Measurements from ENCODE around the gene ADCY1. TPM values are rescaled to one million over a fixed set of nuclear protein-coding genes. Genes with fewer than 3 reads are reported as not detected.
"Not testable (repeated sequence)": the region's sequence is repeated elsewhere in the genome, so short reads cannot be mapped to it uniquely, and the experiment has no call there.

The ADCY1 gene
- 1.5 and 2.8 TPM in 2 replicates for total RNA-seq

- DNase-seq, result peak; percentile 73
- Mint-ChIP-seq H3K4me3 (peak within 1 kb of the TSS; percentile 57), H3K36me3 (ENCODE audit: low read depth) (no peaks in the 10 kb centered on the region), H3K27ac (no peak within 1 kb of the TSS), H3K27me3 (peaks cover 47% of the 10 kb centered on the region), H3K4me1 (peaks cover 5% of the 10 kb centered on the region), H3K9me3 (no peaks in the 10 kb centered on the region)
- intact Hi-C loops (cut with micrococcal nuclease), result no loop called here
Observed at GRCh38 chr7:45573661-45574415, at the start of gene ADCY1. Gene ADCY1 (plus strand): TSS chr7:45574368. CDS start chr7:45574544, 176 bp downstream.

DNA sequence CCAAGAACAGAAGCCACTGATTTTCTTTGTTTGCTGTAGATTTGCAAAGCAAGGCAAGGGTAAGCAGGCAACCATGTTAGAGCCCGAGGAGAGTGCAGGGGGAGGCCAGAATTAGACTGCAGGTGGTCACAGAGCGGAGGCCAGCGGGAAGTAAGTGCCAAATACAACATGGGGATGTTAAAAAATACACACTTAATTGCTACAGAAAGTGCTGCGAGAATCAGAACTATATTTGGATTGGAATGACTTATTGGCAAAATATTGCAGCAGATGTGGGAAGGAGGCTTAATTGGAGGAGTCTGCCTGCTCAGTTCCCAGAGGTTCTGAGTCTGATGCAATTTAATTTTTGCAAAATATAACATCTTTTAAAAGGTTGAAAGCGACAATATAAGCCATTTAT lies 49.7 kb upstream of the ADCY1 start:
- no peak overlapping the region for H3K4me3 Mint-ChIP-seq
- peaks cover 4% of the 10 kb centered on the region for H3K9me3 Mint-ChIP-seq
- H3K36me3 Mint-ChIP-seq (ENCODE audit: low read depth), result no peaks in the 10 kb centered on the region
- H3K27ac Mint-ChIP-seq, result no peak overlapping the region
- intact Hi-C loops (cut with micrococcal nuclease), result no loop called here
- H3K27me3 Mint-ChIP-seq, result peaks cover 3% of the 10 kb centered on the region
- no peaks in the 10 kb centered on the region for H3K4me1 Mint-ChIP-seq
- no peak for DNase-seq

- peaks cover 3% of the 10 kb centered on the region for H3K27me3 Mint-ChIP-seq
- H3K4me3 Mint-ChIP-seq, result no peak overlapping the region
- intact Hi-C loops (cut with micrococcal nuclease), result no loop called here
- H3K4me1 Mint-ChIP-seq, result no peaks in the 10 kb centered on the region
- no peak overlapping the region for H3K27ac Mint-ChIP-seq
- DNase-seq, result peak; percentile 7
- H3K36me3 Mint-ChIP-seq (ENCODE audit: low read depth), result no peaks in the 10 kb centered on the region
- H3K9me3 Mint-ChIP-seq, result peaks cover 4% of the 10 kb centered on the region
Observed at GRCh38 chr7:45525057-45525456, 49.1 kb upstream of the ADCY1 start.

- Mint-ChIP-seq H3K4me1 (peaks cover under 1% of the 10 kb centered on the region), H3K9me3 (peaks cover 9% of the 10 kb centered on the region), H3K27me3 (no peaks in the 10 kb centered on the region), H3K4me3 (no peak overlapping the region), H3K27ac (no peak overlapping the region), H3K36me3 (ENCODE audit: low read depth) (no peaks in the 10 kb centered on the region)
- no peak for DNase-seq
- intact Hi-C loops (cut with micrococcal nuclease), result no loop called here
Observed at GRCh38 chr7:45543473-45543872, 30.7 kb upstream of the ADCY1 start.

DNA sequence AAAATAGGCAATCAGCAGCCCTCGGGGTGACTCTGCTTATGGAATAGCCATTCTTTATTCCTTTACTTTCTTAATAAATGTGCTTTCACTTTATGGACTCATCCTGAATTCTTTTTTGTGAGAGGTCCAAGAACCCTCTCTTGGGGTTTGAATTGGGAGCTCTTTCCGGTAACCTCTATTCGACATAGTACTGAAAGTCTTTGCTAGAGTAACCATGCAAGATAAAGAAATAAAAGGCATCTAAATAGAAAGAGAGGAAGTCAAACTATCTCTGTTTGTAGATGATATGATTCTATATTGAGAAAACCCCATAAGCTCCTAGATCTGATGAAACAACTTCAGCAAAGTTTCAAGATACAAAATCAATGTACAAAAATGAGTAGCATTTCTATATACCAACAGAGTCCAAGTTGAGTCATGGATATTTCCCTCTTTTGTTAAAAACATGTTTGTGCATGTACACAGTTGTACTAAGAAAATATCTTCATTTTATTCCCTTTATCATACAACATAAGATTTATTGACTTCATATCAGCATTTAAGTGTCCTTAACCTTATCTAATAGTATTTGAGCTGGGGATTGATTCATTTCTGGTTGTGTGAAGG lies 29.0 kb upstream of the ADCY1 start:
- H3K4me3 Mint-ChIP-seq; H3K4me1 Mint-ChIP-seq; H3K9me3 Mint-ChIP-seq; H3K36me3 Mint-ChIP-seq (ENCODE audit: low read depth); intact Hi-C loops (cut with micrococcal nuclease); DNase-seq; H3K27ac Mint-ChIP-seq; H3K27me3 Mint-ChIP-seq: not testable (repeated sequence)

DNA sequence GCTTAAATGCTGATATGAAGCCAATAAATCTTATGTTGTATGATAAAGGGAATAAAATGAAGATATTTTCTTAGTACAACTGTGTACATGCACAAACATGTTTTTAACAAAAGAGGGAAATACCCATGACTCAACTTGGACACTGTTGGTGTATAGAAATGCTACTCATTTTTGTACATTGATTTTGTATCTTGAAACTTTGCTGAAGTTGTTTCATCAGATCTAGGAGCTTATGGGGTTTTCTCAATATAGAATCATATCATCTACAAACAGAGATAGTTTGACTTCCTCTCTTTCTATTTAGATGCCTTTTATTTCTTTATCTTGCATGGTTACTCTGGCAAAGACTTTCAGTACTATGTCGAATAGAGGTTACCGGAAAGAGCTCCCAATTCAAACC lies 25.3 kb upstream of the ADCY1 start:
- H3K27ac Mint-ChIP-seq; H3K4me3 Mint-ChIP-seq; intact Hi-C loops (cut with micrococcal nuclease); DNase-seq; H3K4me1 Mint-ChIP-seq; H3K9me3 Mint-ChIP-seq; H3K27me3 Mint-ChIP-seq; H3K36me3 Mint-ChIP-seq (ENCODE audit: low read depth): not testable (repeated sequence)

DNA sequence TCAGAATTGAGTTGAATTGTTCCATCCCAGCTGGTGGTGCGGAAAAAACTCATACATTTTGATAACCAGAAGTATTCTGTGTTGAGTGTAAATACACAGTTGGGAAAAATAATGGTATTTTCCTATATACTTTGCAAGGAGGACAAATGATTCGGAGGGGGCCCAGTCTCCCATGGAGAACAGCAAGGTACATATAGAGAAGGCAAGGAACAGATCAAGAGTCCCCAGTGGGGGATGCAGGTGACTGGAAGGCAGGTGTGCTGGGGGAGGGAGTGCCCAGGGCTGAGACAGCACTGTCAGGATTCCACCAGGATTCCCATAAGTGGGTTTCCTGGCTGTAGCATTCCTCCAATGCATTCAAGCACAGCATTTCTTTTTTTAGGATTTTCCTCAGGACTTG lies 10.8 kb upstream of the ADCY1 start:
- intact Hi-C loops (cut with micrococcal nuclease), result no loop called here
- DNase-seq, result no peak
- Mint-ChIP-seq H3K36me3 (ENCODE audit: low read depth) (no peaks in the 10 kb centered on the region), H3K27ac (no peak overlapping the region), H3K9me3 (peaks cover 8% of the 10 kb centered on the region), H3K4me1 (no peaks in the 10 kb centered on the region), H3K4me3 (no peak overlapping the region), H3K27me3 (peaks cover 4% of the 10 kb centered on the region)

DNA sequence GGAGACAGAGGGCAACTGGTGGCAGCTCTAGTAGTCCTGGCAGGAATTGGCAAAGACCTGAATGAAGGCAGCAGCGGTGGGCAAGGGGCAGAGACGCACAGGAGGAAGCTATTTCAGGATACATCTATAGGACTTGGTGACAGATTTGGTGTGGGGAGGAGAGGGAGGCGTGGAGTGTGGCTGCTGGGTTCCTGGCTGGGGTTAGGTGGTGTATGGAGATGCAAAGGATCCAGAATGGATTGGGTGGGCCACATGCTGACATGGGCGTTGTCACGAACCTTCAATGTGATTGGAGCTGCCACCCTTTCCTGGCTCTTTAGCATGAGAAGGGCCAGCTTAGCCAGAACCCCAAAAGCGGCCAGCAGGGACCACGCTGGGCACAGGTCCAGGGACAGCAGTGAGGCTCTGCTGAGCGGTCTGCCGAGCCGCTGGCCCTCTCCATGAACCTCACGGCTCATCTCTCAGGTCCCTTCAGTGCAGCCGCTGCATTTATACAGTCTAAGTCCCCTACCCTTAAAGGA lies 10.2 kb upstream of the ADCY1 start:
- peaks cover 4% of the 10 kb centered on the region for H3K27me3 Mint-ChIP-seq
- H3K27ac Mint-ChIP-seq, result no peak overlapping the region
- H3K4me3 Mint-ChIP-seq, result no peak overlapping the region
- intact Hi-C loops (cut with micrococcal nuclease), result no loop called here
- no peaks in the 10 kb centered on the region for H3K36me3 Mint-ChIP-seq (ENCODE audit: low read depth)
- no peak for DNase-seq
- no peaks in the 10 kb centered on the region for H3K4me1 Mint-ChIP-seq
- H3K9me3 Mint-ChIP-seq, result peaks cover 4% of the 10 kb centered on the region

GRCh38 chr7:45564485-45564884 lies 9.7 kb upstream of the ADCY1 start:
- Mint-ChIP-seq H3K4me1 (no peaks in the 10 kb centered on the region), H3K9me3 (peaks cover 4% of the 10 kb centered on the region), H3K27me3 (peaks cover 4% of the 10 kb centered on the region), H3K36me3 (ENCODE audit: low read depth) (no peaks in the 10 kb centered on the region), H3K27ac (no peak overlapping the region), H3K4me3 (no peak overlapping the region)
- intact Hi-C loops (cut with micrococcal nuclease), result no loop called here
- DNase-seq, result no peak

DNA sequence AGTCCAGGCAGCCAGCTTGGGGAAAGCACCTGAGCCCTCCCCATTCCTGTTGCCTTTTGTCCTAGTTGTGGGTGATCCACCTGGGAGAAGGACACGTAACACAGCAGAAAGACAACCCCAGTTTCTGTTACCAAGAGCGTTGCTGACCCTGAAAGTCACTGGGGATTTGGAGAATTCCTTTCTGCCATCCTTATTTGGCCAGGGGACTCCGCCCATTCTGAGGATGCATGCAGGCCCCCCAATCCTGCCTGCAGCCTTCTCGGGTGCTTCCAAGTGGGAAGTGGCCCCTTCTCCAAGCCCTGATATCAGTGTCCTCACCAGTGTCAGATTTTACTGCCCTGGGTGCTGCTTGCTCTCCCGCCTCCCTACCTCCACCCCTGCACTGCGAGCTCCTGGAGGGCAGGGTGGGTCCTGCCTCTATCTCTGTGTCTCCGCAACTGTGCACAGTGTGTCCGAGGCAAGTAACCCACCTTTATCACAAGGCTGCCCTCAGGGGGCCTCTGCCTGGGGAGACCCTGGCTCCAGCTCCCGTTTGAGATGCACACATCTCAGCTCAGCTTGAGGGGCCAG lies 9.2 kb upstream of the ADCY1 start:
- Mint-ChIP-seq H3K4me3 (no peak overlapping the region), H3K4me1 (no peaks in the 10 kb centered on the region), H3K36me3 (ENCODE audit: low read depth) (no peaks in the 10 kb centered on the region), H3K9me3 (peaks cover 2% of the 10 kb centered on the region), H3K27me3 (peaks cover 6% of the 10 kb centered on the region), H3K27ac (no peak overlapping the region)
- DNase-seq, result no peak
- intact Hi-C loops (cut with micrococcal nuclease), result no loop called here

DNA sequence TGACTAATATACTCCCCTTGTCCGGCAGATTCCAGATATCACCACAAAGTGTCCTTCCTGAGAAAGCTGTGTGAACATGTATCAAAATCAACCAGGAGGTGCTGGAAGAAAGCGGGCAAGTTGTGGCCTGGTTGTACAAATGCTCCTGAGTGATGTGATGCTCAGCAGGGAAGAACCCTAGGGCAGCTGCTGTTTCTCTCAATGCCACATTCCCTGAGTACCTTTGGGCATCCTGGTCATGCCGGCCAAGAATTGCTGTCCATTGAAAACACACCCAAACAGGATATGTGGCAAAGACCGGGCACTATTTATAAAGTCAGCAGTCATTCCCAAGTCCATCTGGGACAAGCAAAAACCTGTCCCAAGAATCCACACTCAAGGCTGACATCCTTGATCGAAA lies 7.8 kb upstream of the ADCY1 start:
- DNase-seq, result no peak
- no peak overlapping the region for H3K27ac Mint-ChIP-seq
- intact Hi-C loops (cut with micrococcal nuclease), result no loop called here
- H3K9me3 Mint-ChIP-seq, result no peaks in the 10 kb centered on the region
- no peaks in the 10 kb centered on the region for H3K36me3 Mint-ChIP-seq (ENCODE audit: low read depth)
- no peaks in the 10 kb centered on the region for H3K4me1 Mint-ChIP-seq
- no peak overlapping the region for H3K4me3 Mint-ChIP-seq
- H3K27me3 Mint-ChIP-seq, result peaks cover 7% of the 10 kb centered on the region

- no peak overlapping the region for H3K4me3 Mint-ChIP-seq
- H3K27me3 Mint-ChIP-seq, result peaks cover 13% of the 10 kb centered on the region
- intact Hi-C loops (cut with micrococcal nuclease), result no loop called here
- no peak overlapping the region for H3K27ac Mint-ChIP-seq
- H3K9me3 Mint-ChIP-seq, result no peaks in the 10 kb centered on the region
- H3K4me1 Mint-ChIP-seq, result no peaks in the 10 kb centered on the region
- no peaks in the 10 kb centered on the region for H3K36me3 Mint-ChIP-seq (ENCODE audit: low read depth)
- DNase-seq, result no peak
Observed at GRCh38 chr7:45566961-45567360, 7.2 kb upstream of the ADCY1 start.

DNA sequence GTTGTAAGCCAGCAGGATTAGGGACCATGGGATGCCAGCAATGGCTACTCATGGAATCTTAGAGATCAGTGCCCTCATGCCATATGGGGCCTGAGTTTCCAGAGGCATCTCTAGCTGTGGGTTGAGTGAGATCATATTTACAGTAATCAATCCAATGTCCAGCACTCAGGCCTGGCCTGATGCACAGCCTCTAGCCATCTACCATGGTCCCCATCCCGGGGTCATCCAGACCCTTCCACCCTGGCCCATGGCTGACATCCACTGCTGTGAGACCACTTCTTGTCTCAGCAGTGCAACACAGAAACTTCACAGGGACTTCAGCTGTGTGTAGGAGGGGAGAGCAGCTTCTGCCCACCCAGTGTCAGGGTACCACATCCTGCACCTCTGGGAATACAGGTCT lies 6.5 kb upstream of the ADCY1 start:
- no peaks in the 10 kb centered on the region for H3K9me3 Mint-ChIP-seq
- intact Hi-C loops (cut with micrococcal nuclease), result no loop called here
- H3K27ac Mint-ChIP-seq, result no peak overlapping the region
- H3K4me3 Mint-ChIP-seq, result no peak overlapping the region
- no peak for DNase-seq
- H3K36me3 Mint-ChIP-seq (ENCODE audit: low read depth), result no peaks in the 10 kb centered on the region
- H3K4me1 Mint-ChIP-seq, result no peaks in the 10 kb centered on the region
- H3K27me3 Mint-ChIP-seq, result peaks cover 18% of the 10 kb centered on the region

GRCh38 chr7:45568536-45569289 lies 5.5 kb upstream of the ADCY1 start:
- intact Hi-C loops (cut with micrococcal nuclease), result no loop called here
- no peak overlapping the region for H3K4me3 Mint-ChIP-seq

More at GRCh38 chr7:45568536-45569289, 5.5 kb upstream of the ADCY1 start:
- no peaks in the 10 kb centered on the region for H3K9me3 Mint-ChIP-seq
- no peak overlapping the region for H3K27ac Mint-ChIP-seq
- DNase-seq, result no peak
- H3K27me3 Mint-ChIP-seq, result peaks cover 27% of the 10 kb centered on the region
- H3K4me1 Mint-ChIP-seq, result peaks cover 5% of the 10 kb centered on the region
- H3K36me3 Mint-ChIP-seq (ENCODE audit: low read depth), result no peaks in the 10 kb centered on the region
